Measurements from ENCODE around the gene NFKBIE. TPM values are rescaled to one million over a fixed set of nuclear protein-coding genes. Genes with fewer than 3 reads are reported as not detected.
A peak's percentile ranks its signal among the peaks of the same experiment; 100 is the strongest.

NFKBIE gene
- total and polyA plus RNA-seq, 2 of the 13 experiments (the other 11 are each of a cell fraction or from before 2014, with no cell fraction given): 6.7 to 14.5 TPM

GRCh38 chr6:44246663-44247337 is 18.6 kb downstream of the NFKBIE start, which contains the start of gene HSP90AB1 (continued):
- TF ChIP-seq ZNF281 (CRISPR knock-in tag; IDR thresholded peaks at IDR 0.05; ENCODE audit: borderline replicate concordance): peak; percentile 78; the same call in 1 of the 2 replicates
- TF ChIP-seq DRAP1 (CRISPR knock-in tag; IDR thresholded peaks at IDR 0.05): peak; percentile 100
- peak; percentile 7; the same call in 1 of the 2 replicates for TF ChIP-seq ZNF639 (CRISPR knock-in tag; conservative IDR thresholded peaks at IDR 0.05)
- peak; percentile 96 for TF ChIP-seq HOXD1 (CRISPR knock-in tag; IDR thresholded peaks at IDR 0.05)
- TF ChIP-seq ZNF740 (CRISPR knock-in tag; IDR thresholded peaks at IDR 0.05): no peak; the same call in 1 of the 2 replicates
- no peak; the same call in 1 of the 2 replicates for TF ChIP-seq ZNF549 (CRISPR knock-in tag; IDR thresholded peaks at IDR 0.05)
- 0 out of 2 replicates have a peak, but pooled peaks have one; percentile 54 for TF ChIP-seq ZNF891 (CRISPR knock-in tag; IDR thresholded peaks at IDR 0.05)
- peak; percentile 62 for TF ChIP-seq ZNF749 (CRISPR knock-in tag; IDR thresholded peaks at IDR 0.05; ENCODE audit: borderline replicate concordance)
- no peak for TF ChIP-seq SKIL (CRISPR knock-in tag; IDR thresholded peaks at IDR 0.05; ENCODE audit: borderline replicate concordance)
- peak; percentile 92 for TF ChIP-seq TEAD2 (CRISPR knock-in tag; IDR thresholded peaks at IDR 0.05)
- TF ChIP-seq UBTF (CRISPR knock-in tag; IDR thresholded peaks at IDR 0.05): peak; percentile 1; the same call in 1 of the 2 replicates
- TF ChIP-seq ZSCAN31 (CRISPR knock-in tag; IDR thresholded peaks at IDR 0.05; ENCODE audit: low read depth): no peak; the same call in 1 of the 2 replicates
- peak; percentile 58; the same call in 1 of the 2 replicates for TF ChIP-seq PPARG (CRISPR knock-in tag; conservative IDR thresholded peaks at IDR 0.05)
- TF ChIP-seq RFX5 (IDR thresholded peaks at IDR 0.05; ENCODE audit: low read depth, low read length): no peak; the same call in 1 of the 2 replicates
- TF ChIP-seq MEIS1 (CRISPR knock-in tag; IDR thresholded peaks at IDR 0.05; ENCODE audit: borderline replicate concordance): no peak
- peak; percentile 40; the same call in 1 of the 2 replicates for TF ChIP-seq HINFP (CRISPR knock-in tag; IDR thresholded peaks at IDR 0.05; ENCODE audit: low read depth)
- no peak for TF ChIP-seq RBM39 (IDR thresholded peaks at IDR 0.05; ENCODE audit: low read depth, low read length, poor library complexity, severe bottlenecking)

Measured in HepG2 (cell line).